ENCODE measurements around the gene KRT77. TPM values are rescaled to one million over a fixed set of nuclear protein-coding genes. Genes with fewer than 3 reads are reported as not detected.

KRT77 gene
- total and polyA plus RNA-seq, 4 donors: 0.06 to 2.2 (median 0.19) TPM

- peaks cover 4% of the 10 kb centered on the region for H3K27me3 ChIP-seq (ENCODE audit: control insufficient read depth, insufficient read depth, low read length)
- no peak for DNase-seq (ENCODE audit: low read depth in 4 of 6, low spot score in 6 of 6)
- H3K27ac ChIP-seq (ENCODE audit: low read depth, low read length): no peak overlapping the region
- H3K36me3 ChIP-seq (ENCODE audit: control insufficient read depth, insufficient read depth, low read length): no peaks in the 10 kb centered on the region
- no peak overlapping the region for H3K4me3 ChIP-seq (ENCODE audit: low read depth, low read length)
- no peaks in the 10 kb centered on the region for H3K4me1 ChIP-seq (ENCODE audit: control insufficient read depth, insufficient read depth, low read length)
- H3K9me3 ChIP-seq (ENCODE audit: control insufficient read depth, insufficient read depth, low read length): no peaks in the 10 kb centered on the region
- 60% methylated on average over 1 of the region's 2 CpGs for WGBS (ENCODE audit: insufficient coverage)
These were observed 23.1 kb upstream of the KRT77 start for GRCh38 chr12:52726451-52726850.

DNA sequence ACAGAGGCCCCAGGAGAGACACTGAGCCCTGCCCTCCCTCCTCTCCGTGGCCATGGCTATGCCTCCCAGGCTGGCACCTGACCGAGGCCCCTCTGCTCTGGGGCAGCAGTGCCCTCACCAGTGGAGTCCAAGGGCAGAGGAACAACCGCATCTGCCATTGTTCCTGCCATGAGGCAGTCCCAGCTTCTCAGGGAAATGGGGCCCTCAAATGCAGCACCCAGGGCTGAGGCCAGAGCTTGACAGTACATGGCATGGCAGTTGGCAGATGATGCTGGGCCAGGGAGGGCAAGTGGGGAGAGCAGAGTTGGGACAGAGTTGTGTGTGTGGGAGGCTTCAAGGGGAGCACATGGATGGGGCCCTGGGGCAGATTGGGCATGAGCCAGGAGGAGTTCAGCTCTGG lies 21.1 kb upstream of the KRT77 start:
- Histone ChIP-seq H3K27ac (ENCODE audit: low read depth, low read length) (no peak overlapping the region), H3K4me1 (ENCODE audit: control insufficient read depth, insufficient read depth, low read length) (no peaks in the 10 kb centered on the region), H3K36me3 (ENCODE audit: control insufficient read depth, insufficient read depth, low read length) (no peaks in the 10 kb centered on the region), H3K4me3 (ENCODE audit: low read depth, low read length) (no peak overlapping the region), H3K27me3 (ENCODE audit: control insufficient read depth, insufficient read depth, low read length) (peaks cover 2% of the 10 kb centered on the region), H3K9me3 (ENCODE audit: control insufficient read depth, insufficient read depth, low read length) (no peaks in the 10 kb centered on the region)
- no peak for DNase-seq (ENCODE audit: low read depth in 4 of 6, low spot score in 6 of 6)
- 91% methylated on average over 3 of the region's 3 CpGs for WGBS (ENCODE audit: insufficient coverage)

DNA sequence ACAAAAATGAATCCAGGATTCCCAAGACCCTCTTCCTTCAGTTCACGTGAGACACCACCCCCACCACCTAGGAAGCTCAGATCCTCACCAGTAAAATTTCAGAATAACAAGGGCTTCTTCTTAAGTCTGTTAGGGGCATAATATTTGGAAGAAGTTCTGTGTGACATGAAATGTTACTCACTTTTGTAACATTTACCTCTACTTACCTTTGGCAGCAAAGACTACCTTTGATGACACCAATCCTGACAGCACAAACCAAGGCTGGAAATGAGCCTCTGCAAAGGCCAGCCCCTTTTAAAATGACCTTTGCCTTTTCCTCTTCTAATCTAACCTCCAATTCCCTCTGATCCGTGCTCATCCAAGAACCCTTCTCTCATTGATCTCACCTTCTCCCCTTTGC lies 19.4 kb upstream of the KRT77 start:
- Histone ChIP-seq H3K27me3 (ENCODE audit: control insufficient read depth, insufficient read depth, low read length) (peaks cover 2% of the 10 kb centered on the region), H3K36me3 (ENCODE audit: control insufficient read depth, insufficient read depth, low read length) (no peaks in the 10 kb centered on the region), H3K27ac (ENCODE audit: low read depth, low read length) (no peak overlapping the region), H3K9me3 (ENCODE audit: control insufficient read depth, insufficient read depth, low read length) (no peaks in the 10 kb centered on the region), H3K4me3 (ENCODE audit: low read depth, low read length) (no peak overlapping the region), H3K4me1 (ENCODE audit: control insufficient read depth, insufficient read depth, low read length) (no peaks in the 10 kb centered on the region)
- no peak for DNase-seq (ENCODE audit: low read depth in 4 of 6, low spot score in 6 of 6)
- 60% methylated on average over 1 of the region's 2 CpGs for WGBS (ENCODE audit: insufficient coverage)

DNA sequence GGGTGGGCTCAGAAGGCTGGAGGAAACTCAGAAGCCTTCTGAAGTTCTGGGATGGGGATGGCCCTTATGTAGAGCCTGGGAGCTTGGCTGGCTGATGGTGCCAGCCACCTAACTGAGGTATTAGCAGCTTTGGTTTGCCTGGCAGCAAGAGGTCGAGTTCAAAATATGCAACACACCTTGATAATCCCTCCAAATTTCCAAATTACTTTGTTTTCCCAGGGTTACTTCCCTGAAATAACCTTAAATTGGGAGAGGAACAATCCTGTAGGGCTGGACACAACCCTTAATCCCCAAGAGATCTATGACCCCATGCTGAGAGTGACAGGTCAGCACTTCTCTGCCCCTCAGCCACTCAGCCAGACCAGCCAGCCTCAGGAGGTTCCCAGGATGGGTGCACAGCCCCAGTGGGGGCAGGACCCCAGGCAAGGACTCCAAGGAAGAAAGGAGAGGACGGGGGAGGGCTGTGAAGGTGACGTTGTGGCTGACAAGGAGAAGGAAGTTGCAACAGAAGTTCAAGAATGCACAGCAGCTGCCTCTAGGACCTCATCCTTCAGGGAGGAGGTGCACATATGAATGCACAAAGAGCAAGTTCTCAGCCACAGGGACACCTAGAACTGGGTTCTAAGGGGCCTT lies 18.6 kb upstream of the KRT77 start:
- no peak for DNase-seq (ENCODE audit: low read depth in 4 of 6, low spot score in 6 of 6)
- peaks cover 2% of the 10 kb centered on the region for H3K27me3 ChIP-seq (ENCODE audit: control insufficient read depth, insufficient read depth, low read length)
- no peaks in the 10 kb centered on the region for H3K4me1 ChIP-seq (ENCODE audit: control insufficient read depth, insufficient read depth, low read length)
- WGBS (ENCODE audit: insufficient coverage): 56% methylated on average over 3 of the region's 3 CpGs
- no peaks in the 10 kb centered on the region for H3K9me3 ChIP-seq (ENCODE audit: control insufficient read depth, insufficient read depth, low read length)
- no peak overlapping the region for H3K27ac ChIP-seq (ENCODE audit: low read depth, low read length)
- H3K4me3 ChIP-seq (ENCODE audit: low read depth, low read length): no peak overlapping the region
- H3K36me3 ChIP-seq (ENCODE audit: control insufficient read depth, insufficient read depth, low read length): no peaks in the 10 kb centered on the region

GRCh38 chr12:52720365-52720886 lies 17.1 kb upstream of the KRT77 start:
- H3K4me3 ChIP-seq (ENCODE audit: low read depth, low read length): no peak overlapping the region
- no peaks in the 10 kb centered on the region for H3K36me3 ChIP-seq (ENCODE audit: control insufficient read depth, insufficient read depth, low read length)
- DNase-seq (ENCODE audit: low read depth in 4 of 6, low spot score in 6 of 6): no peak
- H3K4me1 ChIP-seq (ENCODE audit: control insufficient read depth, insufficient read depth, low read length): no peaks in the 10 kb centered on the region
- WGBS (ENCODE audit: insufficient coverage): 76% methylated on average over 6 of the region's 8 CpGs
- H3K27ac ChIP-seq (ENCODE audit: low read depth, low read length): no peak overlapping the region
- H3K27me3 ChIP-seq (ENCODE audit: control insufficient read depth, insufficient read depth, low read length): peaks cover 5% of the 10 kb centered on the region
- H3K9me3 ChIP-seq (ENCODE audit: control insufficient read depth, insufficient read depth, low read length): no peaks in the 10 kb centered on the region

DNA sequence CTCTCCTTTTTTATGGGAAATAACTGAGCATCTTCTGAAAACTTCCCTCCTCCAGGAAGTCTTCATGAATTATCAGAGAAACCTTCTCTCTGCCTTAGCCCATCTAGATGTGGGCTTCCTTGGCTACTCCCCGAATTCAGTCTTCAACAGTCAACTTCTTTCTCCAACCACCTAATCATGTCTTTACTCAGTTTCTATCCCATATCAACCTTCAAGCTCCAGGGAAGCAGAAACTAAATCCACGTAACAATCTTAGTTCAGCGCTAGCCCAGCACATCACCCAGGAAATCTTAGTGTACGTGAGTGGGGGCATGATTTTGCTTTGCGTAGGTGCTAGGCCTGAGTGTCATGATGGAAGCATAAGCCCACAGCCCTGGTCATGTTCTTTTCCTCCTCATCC lies 12.7 kb upstream of the KRT77 start:
- H3K4me1 ChIP-seq (ENCODE audit: control insufficient read depth, insufficient read depth, low read length): peaks cover 12% of the 10 kb centered on the region
- no peak overlapping the region for H3K4me3 ChIP-seq (ENCODE audit: low read depth, low read length)
- H3K27ac ChIP-seq (ENCODE audit: low read depth, low read length): no peak overlapping the region
- 100% methylated on average over 4 of the region's 5 CpGs for WGBS (ENCODE audit: insufficient coverage)
- no peak for DNase-seq (ENCODE audit: low read depth in 4 of 6, low spot score in 6 of 6)
- no peaks in the 10 kb centered on the region for H3K36me3 ChIP-seq (ENCODE audit: control insufficient read depth, insufficient read depth, low read length)
- H3K27me3 ChIP-seq (ENCODE audit: control insufficient read depth, insufficient read depth, low read length): peaks cover 23% of the 10 kb centered on the region
- H3K9me3 ChIP-seq (ENCODE audit: control insufficient read depth, insufficient read depth, low read length): no peaks in the 10 kb centered on the region

DNA sequence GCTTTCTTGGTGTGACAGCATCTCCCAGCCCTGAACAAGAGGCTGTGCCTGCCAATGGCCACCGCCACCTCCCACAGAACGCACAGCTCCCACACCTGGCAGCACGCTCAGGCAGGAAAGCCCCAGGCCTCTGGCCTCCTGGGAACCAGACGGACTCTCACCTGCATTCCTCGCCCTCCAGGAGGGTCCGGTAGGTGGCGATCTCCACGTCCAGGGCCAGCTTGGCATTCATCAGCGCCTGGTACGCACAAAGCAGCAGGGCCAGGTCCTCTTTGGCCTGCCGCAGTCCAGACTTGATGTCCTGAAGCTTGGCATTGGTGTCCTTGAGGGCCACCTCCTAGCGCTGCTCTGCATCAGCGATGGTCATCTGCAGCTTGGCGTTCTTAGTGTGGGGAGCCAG lies 12.1 kb upstream of the KRT77 start:
- no peak for DNase-seq (ENCODE audit: low read depth in 4 of 6, low spot score in 6 of 6)
- H3K9me3 ChIP-seq (ENCODE audit: control insufficient read depth, insufficient read depth, low read length): no peaks in the 10 kb centered on the region
- H3K27ac ChIP-seq (ENCODE audit: low read depth, low read length): no peak overlapping the region
- peaks cover 23% of the 10 kb centered on the region for H3K27me3 ChIP-seq (ENCODE audit: control insufficient read depth, insufficient read depth, low read length)
- H3K4me3 ChIP-seq (ENCODE audit: low read depth, low read length): no peak overlapping the region
- peaks cover 12% of the 10 kb centered on the region for H3K4me1 ChIP-seq (ENCODE audit: control insufficient read depth, insufficient read depth, low read length)
- H3K36me3 ChIP-seq (ENCODE audit: control insufficient read depth, insufficient read depth, low read length): no peaks in the 10 kb centered on the region
- 78% methylated on average over 14 of the region's 14 CpGs for WGBS (ENCODE audit: insufficient coverage)

DNA sequence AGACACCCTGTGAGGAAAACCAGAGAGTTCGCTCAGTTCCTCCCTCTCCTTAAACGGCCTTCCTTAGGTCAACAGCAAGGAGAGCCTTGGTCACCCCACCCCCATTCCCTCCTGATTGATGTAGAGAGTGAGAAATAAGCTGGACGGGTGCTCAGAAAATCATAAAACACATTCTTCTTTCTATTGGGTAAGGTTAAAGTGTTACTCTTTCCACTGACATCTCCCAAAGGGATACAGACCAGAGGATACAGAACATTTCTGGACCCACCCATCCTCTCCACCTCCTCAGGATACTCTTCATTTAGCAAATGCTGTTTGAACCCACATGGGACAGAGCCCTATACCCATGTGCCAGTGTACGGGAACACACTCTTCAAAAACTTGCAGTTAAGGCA lies 11.6 kb upstream of the KRT77 start:
- DNase-seq (ENCODE audit: low read depth in 4 of 6, low spot score in 6 of 6): no peak
- Histone ChIP-seq H3K27me3 (ENCODE audit: control insufficient read depth, insufficient read depth, low read length) (peaks cover 23% of the 10 kb centered on the region), H3K27ac (ENCODE audit: low read depth, low read length) (no peak overlapping the region), H3K9me3 (ENCODE audit: control insufficient read depth, insufficient read depth, low read length) (no peaks in the 10 kb centered on the region), H3K4me3 (ENCODE audit: low read depth, low read length) (no peak overlapping the region), H3K36me3 (ENCODE audit: control insufficient read depth, insufficient read depth, low read length) (no peaks in the 10 kb centered on the region), H3K4me1 (ENCODE audit: control insufficient read depth, insufficient read depth, low read length) (peaks cover 12% of the 10 kb centered on the region)
- WGBS (ENCODE audit: insufficient coverage): no CpG with 5 or more reads among the region's 4 CpGs

DNA sequence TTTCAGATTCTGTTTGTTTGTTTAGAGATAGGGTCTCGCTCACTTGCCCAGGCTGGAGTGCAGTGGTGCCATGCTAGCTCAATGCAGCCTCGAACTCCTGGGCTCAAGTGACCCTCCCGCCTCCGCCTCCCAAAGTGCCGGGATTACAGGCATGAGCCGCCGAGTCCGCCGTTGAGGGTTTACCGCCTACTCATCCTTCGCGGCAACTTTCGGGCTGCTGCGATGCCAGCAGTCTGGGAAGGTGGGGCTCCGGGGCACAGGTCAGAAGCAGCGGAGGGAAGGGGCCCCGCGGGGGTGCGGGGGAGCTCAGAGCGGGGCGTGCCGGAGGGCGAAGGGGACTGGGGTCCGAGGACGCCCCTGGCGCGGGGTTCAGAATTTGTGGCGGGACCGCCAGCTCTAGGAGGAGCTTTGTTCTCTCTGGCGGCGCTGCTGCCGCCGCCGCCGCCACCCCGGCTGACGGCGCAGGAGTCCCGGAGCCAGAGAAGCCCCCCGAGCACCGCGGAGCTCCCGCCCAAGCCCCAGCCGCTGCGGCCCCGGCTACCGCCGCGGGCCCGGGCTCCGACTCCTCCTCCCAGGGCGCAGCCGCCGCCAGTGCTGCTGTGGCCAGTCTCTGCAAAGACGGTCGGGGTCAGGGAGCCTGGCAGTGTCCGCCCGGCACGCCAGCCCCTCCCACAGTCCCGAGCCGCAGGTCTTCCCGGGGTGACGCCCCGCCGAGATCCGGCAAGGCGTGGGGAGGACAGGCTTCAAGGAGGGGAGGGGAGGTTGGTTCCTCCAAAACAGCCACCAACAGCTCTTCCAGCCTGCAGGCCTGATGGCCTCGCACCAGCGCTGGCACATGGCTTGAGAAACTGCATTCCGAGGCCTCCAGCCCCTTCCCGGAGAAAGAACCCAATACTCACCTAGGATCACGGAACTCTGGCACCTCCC lies 10.9 kb upstream of the KRT77 start:
- no peak overlapping the region for H3K4me3 ChIP-seq (ENCODE audit: low read depth, low read length)
- no peaks in the 10 kb centered on the region for H3K36me3 ChIP-seq (ENCODE audit: control insufficient read depth, insufficient read depth, low read length)
- DNase-seq (ENCODE audit: low read depth in 4 of 6, low spot score in 6 of 6): peak in 2 of 6 donors; percentile 23 to 43
- WGBS (ENCODE audit: insufficient coverage): 6% methylated on average over 67 of the region's 72 CpGs
- no peak overlapping the region for H3K27ac ChIP-seq (ENCODE audit: low read depth, low read length)
- H3K27me3 ChIP-seq (ENCODE audit: control insufficient read depth, insufficient read depth, low read length): peaks cover 23% of the 10 kb centered on the region
- H3K9me3 ChIP-seq (ENCODE audit: control insufficient read depth, insufficient read depth, low read length): no peaks in the 10 kb centered on the region
- peaks cover 12% of the 10 kb centered on the region for H3K4me1 ChIP-seq (ENCODE audit: control insufficient read depth, insufficient read depth, low read length)

Measured in spinal cord (tissue), 10 donors.